ENCODE results near the gene CCDC87. TPM values are rescaled to one million over a fixed set of nuclear protein-coding genes. Genes with fewer than 3 reads are reported as not detected.
"Not testable (repeated sequence)": the region's sequence is repeated elsewhere in the genome, so short reads cannot be mapped to it uniquely, and the experiment has no call there.

CCDC87 gene
- total and polyA plus RNA-seq, 5 donors from 2014 or later, result 0.35 TPM; not detected in 4

DNA sequence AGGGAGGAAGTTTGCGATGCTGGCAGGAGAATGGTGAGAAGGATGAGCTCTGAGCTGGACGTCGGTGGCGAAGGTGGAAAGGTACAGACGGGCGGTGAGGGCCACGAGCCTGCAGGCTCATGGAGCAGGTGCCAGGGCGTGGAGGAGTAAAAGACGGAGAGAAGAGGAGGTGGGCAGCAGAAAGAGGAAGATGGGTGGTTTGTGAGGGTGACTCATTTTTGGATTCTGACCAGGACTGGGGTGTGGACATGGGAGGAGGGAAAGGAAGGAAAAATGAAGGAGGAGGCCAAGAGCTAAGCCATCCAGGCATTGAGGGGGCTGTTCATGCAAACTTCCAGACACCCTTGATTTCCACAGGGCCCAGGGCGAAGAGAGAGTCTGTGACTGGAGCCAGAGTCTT, 50.5 kb downstream of the CCDC87 start:
- Mint-ChIP-seq H3K4me3 (peak overlapping the region; percentile 40 to 88 (median 75)), H3K9me3 (no peaks in the 10 kb centered on the region), H3K27me3 (no peaks in the 10 kb centered on the region), H3K27ac (peak overlapping the region in 2 of 3 donors; percentile 96 to 97), H3K36me3 (peaks cover 29% of the 10 kb centered on the region), H3K4me1 (peaks cover 9 to 49% (median 22%) of the 10 kb centered on the region in 4 donors)
- H3K27me3 ChIP-seq (ENCODE audit: control insufficient read depth, insufficient read depth, low read length), result no peaks in the 10 kb centered on the region
- no peak for ATAC-seq (ENCODE audit: low read depth in 2 of 2)
- H3K4me1 ChIP-seq (ENCODE audit: control insufficient read depth, insufficient read depth, low read length, poor library complexity, severe bottlenecking), result peaks cover 43% of the 10 kb centered on the region
- peaks cover 25% of the 10 kb centered on the region for H3K36me3 ChIP-seq (ENCODE audit: control insufficient read depth, insufficient read depth, low read length)
- no peak overlapping the region for H3K27ac ChIP-seq (ENCODE audit: insufficient read depth, low read length, poor library complexity, severe bottlenecking)
- H3K4me3 ChIP-seq (ENCODE audit: low read depth, low read length), result no peak overlapping the region
- no peaks in the 10 kb centered on the region for H3K9me3 ChIP-seq (ENCODE audit: control insufficient read depth in 2 of 2, low read length in 2 of 2)
- no peak for DNase-seq

GRCh38 chr11:66541892-66542291, 51.0 kb downstream of the CCDC87 start:
- no peak for ATAC-seq (ENCODE audit: low read depth in 2 of 2)
- Histone ChIP-seq H3K36me3 (ENCODE audit: control insufficient read depth, insufficient read depth, low read length) (peaks cover 27% of the 10 kb centered on the region), H3K27ac (ENCODE audit: insufficient read depth, low read length, poor library complexity, severe bottlenecking) (no peak overlapping the region), H3K4me3 (ENCODE audit: low read depth, low read length) (no peak overlapping the region), H3K4me1 (ENCODE audit: control insufficient read depth, insufficient read depth, low read length, poor library complexity, severe bottlenecking) (peaks cover 38% of the 10 kb centered on the region), H3K27me3 (ENCODE audit: control insufficient read depth, insufficient read depth, low read length) (no peaks in the 10 kb centered on the region), H3K9me3 (ENCODE audit: control insufficient read depth in 2 of 2, low read length in 2 of 2) (no peaks in the 10 kb centered on the region)
- H3K36me3 Mint-ChIP-seq, result peaks cover 29% of the 10 kb centered on the region
- DNase-seq, result no peak
- H3K27ac Mint-ChIP-seq, result peak overlapping the region in 2 of 3 donors; percentile 96 to 97
- peak overlapping the region in 3 of 4 donors; percentile 56 to 88 (median 75) for H3K4me3 Mint-ChIP-seq
- H3K4me1 Mint-ChIP-seq, result peaks cover 9 to 49% (median 22%) of the 10 kb centered on the region in 4 donors
- H3K27me3 Mint-ChIP-seq, result no peaks in the 10 kb centered on the region
- H3K9me3 Mint-ChIP-seq, result no peaks in the 10 kb centered on the region

GRCh38 chr11:66540598-66540997, 52.3 kb downstream of the CCDC87 start:
- H3K4me1 Mint-ChIP-seq, result peaks cover 9 to 44% (median 23%) of the 10 kb centered on the region in 4 donors
- ATAC-seq (ENCODE audit: low read depth in 2 of 2), result not testable (repeated sequence)
- H3K36me3 ChIP-seq (ENCODE audit: control insufficient read depth, insufficient read depth, low read length), result peaks cover 33% of the 10 kb centered on the region

More at GRCh38 chr11:66540598-66540997, 52.3 kb downstream of the CCDC87 start:
- H3K27ac ChIP-seq (ENCODE audit: insufficient read depth, low read length, poor library complexity, severe bottlenecking); H3K27me3 Mint-ChIP-seq; H3K27me3 ChIP-seq (ENCODE audit: control insufficient read depth, insufficient read depth, low read length); H3K9me3 Mint-ChIP-seq; H3K4me3 ChIP-seq (ENCODE audit: low read depth, low read length); H3K27ac Mint-ChIP-seq; H3K9me3 ChIP-seq (ENCODE audit: control insufficient read depth in 2 of 2, low read length in 2 of 2); DNase-seq: not testable (repeated sequence)
- peaks cover 36% of the 10 kb centered on the region for H3K36me3 Mint-ChIP-seq
- H3K4me1 ChIP-seq (ENCODE audit: control insufficient read depth, insufficient read depth, low read length, poor library complexity, severe bottlenecking), result peaks cover 26% of the 10 kb centered on the region
- H3K4me3 Mint-ChIP-seq, result peak overlapping the region in 1 of 4 donors; percentile 49

Other genes with a start within 250 kb of the CCDC87 start
- 53.4 TPM for gene BRMS1, start 248.0 kb downstream of the CCDC87 start, total RNA-seq
- 10 to 100 TPM; 74.7 to 90.4 (median 82.5) TPM for gene BRMS1, start 248.0 kb downstream of the CCDC87 start, polyA plus RNA-seq
- 3.5 TPM for gene B4GAT1, start 245.4 kb downstream of the CCDC87 start, total RNA-seq
- 10 to 100 TPM in 3 of 4 donors, 1 to 10 TPM in 1; 8.4 to 15.1 (median 12.3) TPM for gene B4GAT1, start 245.4 kb downstream of the CCDC87 start, polyA plus RNA-seq
- 3.4 TPM for gene SLC29A2, start 221.3 kb downstream of the CCDC87 start, total RNA-seq
- 1 to 10 TPM in 3 of 4 donors, under 1 TPM in 1; 0.83 to 2.3 (median 1.6) TPM for gene SLC29A2, start 221.3 kb downstream of the CCDC87 start, polyA plus RNA-seq
- not detected for gene NPAS4, start 172.0 kb downstream of the CCDC87 start, total RNA-seq
- gene NPAS4, start 172.0 kb downstream of the CCDC87 start, polyA plus RNA-seq, result not detected
- gene MRPL11, start 154.2 kb downstream of the CCDC87 start, total RNA-seq, result 22.7 TPM
- 10 to 100 TPM; 80.4 to 96.9 (median 84.5) TPM for gene MRPL11, start 154.2 kb downstream of the CCDC87 start, polyA plus RNA-seq
- 9.6 TPM for gene PELI3, start 126.2 kb downstream of the CCDC87 start, total RNA-seq
- gene PELI3, start 126.2 kb downstream of the CCDC87 start, polyA plus RNA-seq, result 1 to 10 TPM; 4.4 to 9.3 (median 5.7) TPM
- gene DPP3, start 112.6 kb downstream of the CCDC87 start, total RNA-seq, result 29.5 TPM
- 10 to 100 TPM; 27.1 to 38.7 (median 32.8) TPM for gene DPP3, start 112.6 kb downstream of the CCDC87 start, polyA plus RNA-seq
- 16.4 TPM for gene BBS1, start 82.4 kb downstream of the CCDC87 start, total RNA-seq
- 1 to 10 TPM; 5.6 to 9.4 (median 7.0) TPM for gene BBS1, start 82.4 kb downstream of the CCDC87 start, polyA plus RNA-seq
- 15.5 TPM for gene ZDHHC24, start 47.0 kb downstream of the CCDC87 start, total RNA-seq
- gene ZDHHC24, start 47.0 kb downstream of the CCDC87 start, polyA plus RNA-seq, result 10 to 100 TPM; 14.1 to 20.6 (median 15.0) TPM
- gene ACTN3, start 46.2 kb downstream of the CCDC87 start, total RNA-seq, result not detected
- gene ACTN3, start 46.2 kb downstream of the CCDC87 start, polyA plus RNA-seq, result not detected
- gene CTSF, start 24.5 kb downstream of the CCDC87 start, total RNA-seq, result 6.9 TPM
- gene CTSF, start 24.5 kb downstream of the CCDC87 start, polyA plus RNA-seq, result 10 to 100 TPM; 17.3 to 28.6 (median 17.9) TPM
- 31.4 TPM for gene CCS, start 122 bp upstream of the CCDC87 start, total RNA-seq
- gene CCS, start 122 bp upstream of the CCDC87 start, polyA plus RNA-seq, result 10 to 100 TPM; 31.0 to 37.8 (median 35.6) TPM
- gene RBM14, start 23.6 kb upstream of the CCDC87 start, total RNA-seq, result 233 TPM
- 10 to 100 TPM; 56.7 to 76.9 (median 69.2) TPM for gene RBM14, start 23.6 kb upstream of the CCDC87 start, polyA plus RNA-seq
- gene RBM4, start 45.6 kb upstream of the CCDC87 start, total RNA-seq, result 201 TPM
- 100 to 1,000 TPM; 286 to 306 (median 295) TPM for gene RBM4, start 45.6 kb upstream of the CCDC87 start, polyA plus RNA-seq
- gene RBM4B, start 84.8 kb upstream of the CCDC87 start, total RNA-seq, result 10.0 TPM
- 10 to 100 TPM; 12.6 to 17.6 (median 15.3) TPM for gene RBM4B, start 84.8 kb upstream of the CCDC87 start, polyA plus RNA-seq
- 0.52 TPM for gene SPTBN2, start 136.2 kb upstream of the CCDC87 start, total RNA-seq
- gene SPTBN2, start 136.2 kb upstream of the CCDC87 start, polyA plus RNA-seq, result not detected

Measured in CD4-positive, CD25-positive, alpha-beta regulatory T cell (primary cell).